WERI-Rb-1 (cell line): Measurements from ENCODE around the gene ACOT7.

Source experiments
- DNase-seq: peaks from one replicate; pipeline ENCODE4 v3.0.0-alpha.2; 2020
- H3K27ac ChIP-seq: fragments of 250-450 bp; sonication (Bioruptor Pico); 2 replicates; pipeline ENCODE4 v1.5.1; 2020; ENCODE audit warnings: mild to moderate bottlenecking, moderate library complexity
- H3K27me3 ChIP-seq: fragments of 250-450 bp; sonication (Bioruptor Pico); 2 replicates; pipeline ENCODE4 v1.5.1; 2021; ENCODE audit warnings: mild to moderate bottlenecking, low read depth, moderate library complexity; ENCODE audit not compliant: insufficient read depth, severe bottlenecking
- H3K36me3 ChIP-seq: fragments of 250-450 bp; sonication (Bioruptor Pico); 2 replicates; pipeline ENCODE4 v1.5.1; 2020; ENCODE audit warnings: mild to moderate bottlenecking, moderate library complexity
- H3K4me3 ChIP-seq: 2 replicates; pipeline ENCODE4 v1.5.1; 2011; ENCODE audit warnings: low read depth, mild to moderate bottlenecking, control low read depth, low read length
- H3K9me3 ChIP-seq: fragments of 250-450 bp; sonication (Bioruptor Pico); 2 replicates; pipeline ENCODE4 v1.5.1; 2021; ENCODE audit warnings: mild to moderate bottlenecking, moderate library complexity; ENCODE audit not compliant: severe bottlenecking
- TF ChIP-seq, protein P1 (sequence below): IDR thresholded peaks from 2 replicates; pipeline ENCODE4 v1.5.1; 2011; ENCODE audit warnings: low read depth, mild to moderate bottlenecking, control low read depth, inconsistent platforms, low read length

Gene ACOT7

DNA sequence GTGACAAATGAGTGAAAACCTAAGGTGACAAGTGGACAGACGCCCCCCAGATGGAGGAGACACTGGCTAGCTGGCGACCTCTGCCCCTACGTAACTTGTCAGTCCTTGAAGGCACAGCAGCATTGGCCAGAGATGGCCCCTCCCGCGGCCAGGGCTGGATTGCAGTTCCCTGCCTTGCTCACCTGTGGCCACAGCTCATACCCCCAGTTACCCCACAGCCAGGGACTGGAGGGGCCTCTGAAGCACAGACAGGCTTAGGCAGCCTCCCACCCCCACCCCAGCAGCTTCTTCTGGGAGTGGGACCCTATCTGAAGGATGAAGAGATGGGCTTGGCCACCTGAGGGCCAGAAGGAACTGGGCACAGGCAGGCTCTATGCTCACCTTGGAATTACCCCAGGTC lies 145.9 kb downstream of the ACOT7 start:
- Histone ChIP-seq H3K9me3 (no peaks in the 10 kb centered on the region), H3K36me3 (no peaks in the 10 kb centered on the region), H3K27me3 (no peaks in the 10 kb centered on the region), H3K4me3 (no peak overlapping the region), H3K27ac (no peak overlapping the region)
- DNase-seq, result no peak
- TF ChIP-seq, protein P1, sequence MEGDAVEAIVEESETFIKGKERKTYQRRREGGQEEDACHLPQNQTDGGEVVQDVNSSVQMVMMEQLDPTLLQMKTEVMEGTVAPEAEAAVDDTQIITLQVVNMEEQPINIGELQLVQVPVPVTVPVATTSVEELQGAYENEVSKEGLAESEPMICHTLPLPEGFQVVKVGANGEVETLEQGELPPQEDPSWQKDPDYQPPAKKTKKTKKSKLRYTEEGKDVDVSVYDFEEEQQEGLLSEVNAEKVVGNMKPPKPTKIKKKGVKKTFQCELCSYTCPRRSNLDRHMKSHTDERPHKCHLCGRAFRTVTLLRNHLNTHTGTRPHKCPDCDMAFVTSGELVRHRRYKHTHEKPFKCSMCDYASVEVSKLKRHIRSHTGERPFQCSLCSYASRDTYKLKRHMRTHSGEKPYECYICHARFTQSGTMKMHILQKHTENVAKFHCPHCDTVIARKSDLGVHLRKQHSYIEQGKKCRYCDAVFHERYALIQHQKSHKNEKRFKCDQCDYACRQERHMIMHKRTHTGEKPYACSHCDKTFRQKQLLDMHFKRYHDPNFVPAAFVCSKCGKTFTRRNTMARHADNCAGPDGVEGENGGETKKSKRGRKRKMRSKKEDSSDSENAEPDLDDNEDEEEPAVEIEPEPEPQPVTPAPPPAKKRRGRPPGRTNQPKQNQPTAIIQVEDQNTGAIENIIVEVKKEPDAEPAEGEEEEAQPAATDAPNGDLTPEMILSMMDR, result no peak

DNA sequence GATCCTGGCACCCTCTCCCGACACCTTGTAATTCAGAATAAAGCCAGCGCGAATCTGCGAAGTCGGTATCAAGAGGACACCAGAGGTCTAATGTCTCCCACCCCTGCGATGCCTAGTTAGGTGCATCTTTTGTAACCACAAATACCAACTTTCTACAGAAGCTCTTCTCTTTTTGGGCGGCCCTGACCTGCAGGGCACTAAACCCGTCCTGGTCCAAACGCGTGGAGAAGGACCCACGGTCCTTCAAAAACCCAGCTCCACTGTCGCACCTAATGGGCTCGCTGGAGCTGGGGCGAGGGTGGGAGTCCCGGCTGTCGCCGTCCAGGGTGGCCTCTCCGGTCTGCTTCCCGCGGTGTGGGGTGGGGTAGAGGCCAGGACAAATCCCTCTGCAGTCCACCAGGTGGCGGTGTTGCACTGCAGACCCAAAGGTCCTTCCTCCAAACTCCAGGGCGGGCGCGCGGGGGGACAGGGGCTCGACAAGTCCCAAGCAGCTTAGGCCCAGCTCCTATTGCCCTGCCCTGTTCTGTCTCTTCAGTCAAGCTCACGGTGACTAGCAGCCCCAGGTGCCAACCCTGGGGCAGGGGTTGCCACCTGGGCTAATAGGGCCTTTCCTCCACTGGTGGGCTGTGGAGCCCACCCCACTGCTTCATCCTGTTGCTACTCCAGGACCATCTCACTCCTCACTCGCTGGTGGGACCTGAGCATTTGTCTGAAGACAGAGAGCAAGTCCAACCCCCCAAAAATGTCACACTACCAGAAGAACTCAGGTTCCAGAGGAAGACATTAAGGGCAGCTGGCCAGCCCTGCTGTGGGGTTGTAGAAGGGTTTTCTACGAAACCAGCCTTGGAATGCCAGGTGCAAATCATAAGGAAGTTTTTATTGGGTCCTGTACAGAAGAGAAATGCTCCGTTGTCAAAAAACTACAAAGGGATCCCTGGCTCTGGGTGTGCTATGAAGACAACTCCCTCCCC lies 146.8 kb downstream of the ACOT7 start:
- peak; percentile 95 for DNase-seq
- Histone ChIP-seq H3K36me3 (no peaks in the 10 kb centered on the region), H3K27ac (peak overlapping the region; percentile 48), H3K27me3 (no peaks in the 10 kb centered on the region), H3K4me3 (peak overlapping the region; percentile 77), H3K9me3 (no peaks in the 10 kb centered on the region)
- TF ChIP-seq, protein P1, result peak; percentile 94

DNA sequence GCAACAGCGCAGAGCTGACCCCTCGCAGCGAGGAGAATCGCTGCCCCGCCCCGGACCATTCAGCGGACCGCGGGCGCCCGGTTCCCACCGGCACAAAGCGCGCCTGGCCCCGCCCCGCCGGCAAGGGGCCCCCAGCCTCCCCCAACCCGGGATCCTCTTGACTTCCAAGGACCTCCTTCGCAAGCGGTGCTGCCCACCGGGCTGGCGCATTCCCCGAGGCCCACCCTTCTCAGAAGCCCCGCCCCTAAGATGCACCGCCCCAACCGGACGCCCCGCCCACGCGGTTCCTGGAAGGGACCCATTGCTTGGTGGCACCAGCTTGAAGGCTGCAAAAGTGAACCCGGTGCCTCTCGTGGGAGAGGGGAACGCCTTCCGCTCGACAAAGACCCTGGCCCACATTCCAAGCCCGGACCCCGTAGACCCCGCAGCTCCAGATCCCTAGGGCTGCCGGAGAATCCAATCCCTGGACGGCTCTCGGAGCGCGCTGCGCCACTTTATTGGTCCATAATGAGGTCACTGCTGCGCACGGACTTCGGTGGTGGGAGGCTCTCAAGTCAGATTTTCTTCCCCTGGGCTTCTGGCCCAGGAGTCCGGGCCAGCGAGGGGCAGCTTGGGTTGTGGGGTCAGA lies 147.6 kb downstream of the ACOT7 start:
- peak overlapping the region; percentile 77 for H3K4me3 ChIP-seq
- DNase-seq, result peak; percentile 94
- no peaks in the 10 kb centered on the region for H3K36me3 ChIP-seq
- H3K9me3 ChIP-seq, result no peaks in the 10 kb centered on the region
- TF ChIP-seq, protein P1, result no peak
- no peaks in the 10 kb centered on the region for H3K27me3 ChIP-seq
- H3K27ac ChIP-seq, result peak overlapping the region; percentile 63

DNA sequence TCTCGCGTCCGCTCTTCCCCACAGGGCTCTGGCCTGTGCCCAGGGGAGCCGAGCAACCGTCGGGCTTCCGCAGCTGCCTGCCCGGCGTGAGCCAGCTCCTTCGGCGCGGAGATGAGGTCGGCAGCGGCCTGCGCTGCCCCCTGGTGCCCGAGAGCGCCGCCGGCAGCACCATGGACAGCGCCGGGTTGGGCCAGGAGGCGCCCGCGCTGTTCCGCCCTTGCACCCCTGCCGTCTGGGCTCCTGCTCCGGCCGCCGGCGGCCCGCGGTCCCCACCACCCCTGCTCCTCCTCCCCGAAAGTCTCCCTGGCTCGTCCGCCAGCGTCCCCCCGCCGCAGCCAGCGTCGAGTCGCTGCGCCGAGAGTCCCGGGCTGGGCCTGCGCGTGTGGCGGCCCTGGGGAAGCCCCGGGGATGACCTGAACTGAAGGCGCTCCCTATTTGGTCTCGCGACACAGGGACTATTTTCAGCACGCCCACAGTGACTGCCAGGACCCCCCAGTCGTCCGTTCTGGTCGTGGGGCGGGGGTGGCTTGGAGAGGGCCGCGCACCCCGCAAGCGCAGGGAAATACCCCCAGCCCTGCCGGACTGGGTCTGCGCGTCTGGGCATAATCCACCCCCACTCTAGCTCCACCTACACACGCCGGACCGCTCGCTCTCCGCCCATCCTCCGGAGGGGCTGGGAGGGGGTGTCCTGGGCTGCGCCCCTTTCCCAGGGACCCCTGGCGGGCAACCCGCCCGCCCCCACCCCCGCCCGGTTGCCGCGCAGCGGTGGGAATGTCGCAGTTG lies 148.3 kb downstream of the ACOT7 start:
- TF ChIP-seq, protein P1, result peak; percentile 90
- H3K4me3 ChIP-seq, result peak overlapping the region; percentile 77
- peak; percentile 83 for DNase-seq
- H3K27ac ChIP-seq, result peak overlapping the region; percentile 63
- no peaks in the 10 kb centered on the region for H3K27me3 ChIP-seq
- no peaks in the 10 kb centered on the region for H3K9me3 ChIP-seq
- no peaks in the 10 kb centered on the region for H3K36me3 ChIP-seq

DNA sequence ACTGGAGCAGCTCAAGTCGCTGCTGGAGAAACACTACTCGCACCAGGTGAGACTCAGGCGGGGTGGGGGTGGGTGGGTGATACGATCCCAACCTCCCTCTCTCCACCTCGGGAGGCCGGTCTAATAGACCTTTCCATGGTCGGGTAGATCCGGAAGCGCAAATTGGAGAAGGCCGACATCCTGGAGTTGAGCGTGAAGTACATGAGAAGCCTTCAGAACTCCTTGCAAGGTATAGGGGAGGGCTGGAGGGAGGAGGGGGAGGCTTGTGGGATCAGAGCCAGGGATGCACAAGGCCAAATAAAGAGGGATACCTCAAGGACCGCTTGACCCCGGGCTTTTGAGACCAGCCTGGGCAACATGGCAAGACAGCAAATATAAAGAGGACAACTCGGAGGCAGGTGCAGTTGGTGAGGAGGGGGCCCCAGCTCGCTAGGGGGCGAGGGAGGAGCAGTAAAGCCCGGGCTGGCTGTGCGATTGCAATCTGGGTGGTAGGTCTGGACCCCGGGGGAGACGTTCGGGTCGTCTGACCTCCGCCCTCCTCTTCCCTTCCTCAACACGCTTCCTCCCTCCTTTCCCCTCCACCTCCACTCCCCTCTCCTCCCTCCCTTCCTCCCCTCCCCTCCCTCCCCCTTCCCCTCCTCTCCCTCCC lies 149.0 kb downstream of the ACOT7 start:
- no peaks in the 10 kb centered on the region for H3K9me3 ChIP-seq
- H3K36me3 ChIP-seq, result no peaks in the 10 kb centered on the region
- peak overlapping the region; percentile 77; the same call in 1 of the 2 replicates for H3K4me3 ChIP-seq
- no peaks in the 10 kb centered on the region for H3K27me3 ChIP-seq
- 0 out of 2 replicates have a peak overlapping the region, but pooled peaks have one; percentile 39 for H3K27ac ChIP-seq
- DNase-seq, result no peak
- TF ChIP-seq, protein P1, result 0 out of 2 replicates have a peak, but pooled peaks have one; percentile 12
